Activated CD8-positive, alpha-beta T cell treated with anti-CD3 and anti-CD28 coated beads for 36 hours (primary cell): ENCODE results near the gene PIGC. TPM values are rescaled to one million over a fixed set of nuclear protein-coding genes. Genes with fewer than 3 reads are reported as not detected.

Source experiments
- ATAC-seq: fragments of 200-7000 bp; cut with Tn5 transposase; one replicate; pipeline ENCODE4 v1.10.0; 2021; ENCODE audit warnings: mild to moderate bottlenecking, moderate library complexity
- CTCF ChIA-PET: fragments of 350-600 bp; sonication (Branson Sonifier 250); formaldehyde crosslinking; loops from one replicate; lab custom pipeline; 2021; ENCODE audit warnings: antibody characterized with exemption; lab: Charles Lee
- POLR2A ChIA-PET: fragments of 350-600 bp; sonication (Branson Sonifier 250); formaldehyde crosslinking; loops from one replicate; lab custom pipeline; 2021; ENCODE audit warnings: antibody characterized with exemption; lab: Charles Lee
- DNase-seq: peaks from one replicate; pipeline ENCODE4 v3.0.0-alpha.2; 2020
- H3K27ac Mint-ChIP-seq: one replicate; pipeline ENCODE4 v1.8.0; 2021; ENCODE audit warnings: mild to moderate bottlenecking, mixed read lengths
- H3K27me3 Mint-ChIP-seq: one replicate; pipeline ENCODE4 v1.8.0; 2021; ENCODE audit warnings: mixed read lengths
- H3K36me3 Mint-ChIP-seq: one replicate; pipeline ENCODE4 v1.8.0; 2021; ENCODE audit warnings: low read depth, mixed read lengths
- H3K4me1 Mint-ChIP-seq: one replicate; pipeline ENCODE4 v1.8.0; 2021; ENCODE audit warnings: low read depth, mixed read lengths
- H3K4me3 Mint-ChIP-seq: one replicate; pipeline ENCODE4 v1.8.0; 2021; ENCODE audit warnings: mild to moderate bottlenecking, moderate library complexity, mixed read lengths
- H3K9me3 Mint-ChIP-seq: one replicate; pipeline ENCODE4 v1.8.0; 2021; ENCODE audit warnings: mixed read lengths
- intact Hi-C: fragments of 100-400 bp; cut with micrococcal nuclease; formaldehyde crosslinking; loops from one replicate; pipeline ENCODE4 v1.10.0; 2022
- total RNA-seq, 2 experiments: library from RNA; stranded (reverse); gene quantifications; one replicate each; pipeline ENCODE4 v1.2.3, GENCODE V29; 2021
- TF ChIP-seq, protein P1 (sequence below): fragments of 200-600 bp; IDR thresholded peaks from one replicate; pipeline ENCODE4 v1.8.0; 2022; ENCODE audit warnings: antibody characterized with exemption, mild to moderate bottlenecking

Gene PIGC
- total RNA-seq, 2 experiments from 2014 or later: 17.8 to 19.5 TPM

DNA sequence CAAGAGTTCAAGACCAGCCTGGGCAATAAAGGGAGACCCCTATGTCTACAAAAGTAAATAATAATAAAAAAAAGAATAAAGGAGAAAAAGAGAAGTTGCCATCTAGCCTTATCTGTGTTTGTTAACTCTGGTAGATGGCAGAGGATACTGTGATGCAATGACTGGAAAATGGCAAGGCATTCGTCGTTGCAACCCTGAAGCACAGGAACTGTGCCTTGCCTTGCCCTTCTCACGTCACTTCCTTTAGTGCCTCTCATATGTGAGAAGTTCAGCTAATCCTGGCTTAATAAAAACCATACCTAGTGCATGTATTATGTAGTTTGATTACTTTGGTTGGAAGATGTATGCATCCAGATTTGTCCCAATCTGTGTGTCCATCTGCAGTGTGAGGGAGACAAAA, 25.8 kb upstream of the PIGC start:
- POLR2A ChIA-PET: no interaction called here
- no peak for DNase-seq

GRCh38 chr1:172468296-172468695, 24.4 kb upstream of the PIGC start:
- ChIA-PET POLR2A (no interaction called here), CTCF (no interaction called here)
- Mint-ChIP-seq H3K9me3 (no peaks in the 10 kb centered on the region), H3K4me3 (no peak overlapping the region), H3K27me3 (peaks cover 1% of the 10 kb centered on the region), H3K27ac (no peak overlapping the region), H3K36me3 (no peaks in the 10 kb centered on the region), H3K4me1 (no peaks in the 10 kb centered on the region)
- TF ChIP-seq, protein P1, sequence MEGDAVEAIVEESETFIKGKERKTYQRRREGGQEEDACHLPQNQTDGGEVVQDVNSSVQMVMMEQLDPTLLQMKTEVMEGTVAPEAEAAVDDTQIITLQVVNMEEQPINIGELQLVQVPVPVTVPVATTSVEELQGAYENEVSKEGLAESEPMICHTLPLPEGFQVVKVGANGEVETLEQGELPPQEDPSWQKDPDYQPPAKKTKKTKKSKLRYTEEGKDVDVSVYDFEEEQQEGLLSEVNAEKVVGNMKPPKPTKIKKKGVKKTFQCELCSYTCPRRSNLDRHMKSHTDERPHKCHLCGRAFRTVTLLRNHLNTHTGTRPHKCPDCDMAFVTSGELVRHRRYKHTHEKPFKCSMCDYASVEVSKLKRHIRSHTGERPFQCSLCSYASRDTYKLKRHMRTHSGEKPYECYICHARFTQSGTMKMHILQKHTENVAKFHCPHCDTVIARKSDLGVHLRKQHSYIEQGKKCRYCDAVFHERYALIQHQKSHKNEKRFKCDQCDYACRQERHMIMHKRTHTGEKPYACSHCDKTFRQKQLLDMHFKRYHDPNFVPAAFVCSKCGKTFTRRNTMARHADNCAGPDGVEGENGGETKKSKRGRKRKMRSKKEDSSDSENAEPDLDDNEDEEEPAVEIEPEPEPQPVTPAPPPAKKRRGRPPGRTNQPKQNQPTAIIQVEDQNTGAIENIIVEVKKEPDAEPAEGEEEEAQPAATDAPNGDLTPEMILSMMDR: no peak
- ATAC-seq (no peak), DNase-seq (no peak)
- intact Hi-C loops: no loop called here

More for the DNA sequence above, 25.8 kb upstream of the PIGC start:
- ATAC-seq: no peak
- H3K4me1 Mint-ChIP-seq: no peaks in the 10 kb centered on the region
- no peak overlapping the region for H3K4me3 Mint-ChIP-seq
- CTCF ChIA-PET: no interaction called here
- H3K36me3 Mint-ChIP-seq: no peaks in the 10 kb centered on the region
- intact Hi-C loops: no loop called here
- no peak overlapping the region for H3K27ac Mint-ChIP-seq
- peaks cover 1% of the 10 kb centered on the region for H3K27me3 Mint-ChIP-seq
- TF ChIP-seq, protein P1: no peak
- H3K9me3 Mint-ChIP-seq: no peaks in the 10 kb centered on the region

- TF ChIP-seq, protein P1: no peak
- Mint-ChIP-seq H3K4me1 (no peaks in the 10 kb centered on the region), H3K4me3 (no peak overlapping the region), H3K27me3 (peaks cover 1% of the 10 kb centered on the region), H3K9me3 (no peaks in the 10 kb centered on the region), H3K27ac (no peak overlapping the region), H3K36me3 (no peaks in the 10 kb centered on the region)
- POLR2A ChIA-PET: no interaction called here
- ATAC-seq (no peak), DNase-seq (no peak)
- CTCF ChIA-PET: interaction anchor here (1.2 kb wide), 1 partner anchor 51 kb away, joined by 3 read pairs; no protein-coding TSS in a partner anchor
- intact Hi-C loops: no loop called here
Measured at GRCh38 chr1:172467446-172467845, 23.6 kb upstream of the PIGC start.

- no peak for DNase-seq
- Mint-ChIP-seq H3K27me3 (peaks cover 1% of the 10 kb centered on the region), H3K27ac (no peak overlapping the region), H3K9me3 (no peaks in the 10 kb centered on the region), H3K36me3 (no peaks in the 10 kb centered on the region), H3K4me3 (no peak overlapping the region), H3K4me1 (no peaks in the 10 kb centered on the region)
- ChIA-PET POLR2A (no interaction called here), CTCF (interaction anchor here (0.8 to 1.2 kb wide), 3 partner anchors 24 to 140 kb away, joined by 3 read pairs; no protein-coding TSS in a partner anchor)
- TF ChIP-seq, protein P1: no peak
- ATAC-seq: no peak
- intact Hi-C loops: no loop called here
Measured at GRCh38 chr1:172466795-172467407, 23.0 kb upstream of the PIGC start.

- H3K36me3 Mint-ChIP-seq: no peaks in the 10 kb centered on the region
- H3K4me3 Mint-ChIP-seq: no peak overlapping the region
- ATAC-seq (no peak), DNase-seq (no peak)
- no peaks in the 10 kb centered on the region for H3K9me3 Mint-ChIP-seq
- POLR2A ChIA-PET: interaction anchor here (0.6 kb wide), 1 partner anchor 373 kb away, joined by 3 read pairs; no protein-coding TSS in a partner anchor
- no peaks in the 10 kb centered on the region for H3K4me1 Mint-ChIP-seq
- TF ChIP-seq, protein P1: no peak
- CTCF ChIA-PET: interaction anchor here (1.1 kb wide), 1 partner anchor 463 kb away, joined by 3 read pairs; no protein-coding TSS in a partner anchor
- no peak overlapping the region for H3K27ac Mint-ChIP-seq
- peaks cover 1% of the 10 kb centered on the region for H3K27me3 Mint-ChIP-seq
- intact Hi-C loops: no loop called here
Measured at GRCh38 chr1:172465617-172466016, 21.7 kb upstream of the PIGC start.
